Measurements from ENCODE around the gene FILIP1L. TPM values are rescaled to one million over a fixed set of nuclear protein-coding genes. Genes with fewer than 3 reads are reported as not detected.

The FILIP1L gene
- total and polyA plus RNA-seq, 2 of the 8 experiments (the other 6 are each of a cell fraction or from before 2014, with no cell fraction given), result 0.06 to 0.09 TPM

DNA sequence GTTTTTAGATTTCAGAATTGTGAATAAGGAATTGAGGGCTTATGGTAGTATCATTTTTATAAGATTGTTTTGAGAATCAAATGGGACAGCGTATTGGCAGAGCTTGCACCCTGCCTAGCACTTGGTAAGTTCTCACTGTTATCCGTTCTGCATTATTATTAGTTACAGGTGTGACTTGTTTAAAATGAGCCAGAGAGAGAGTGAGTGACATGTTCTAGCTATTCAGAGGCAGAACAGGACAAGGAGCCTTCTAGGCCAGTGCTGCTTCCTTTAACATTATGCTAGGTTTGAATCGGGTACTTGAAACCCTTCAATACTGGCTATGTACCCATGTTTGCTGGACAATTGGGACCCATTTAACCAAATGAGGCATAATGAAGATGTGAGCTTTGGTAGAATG lies 133.7 kb downstream of the FILIP1L start:
- no peak overlapping the region for H2BK15ac ChIP-seq (ENCODE audit: low read length)
- H4K91ac ChIP-seq (replicated peaks; ENCODE audit: insufficient read length, low read length), result no peak overlapping the region
- H3K79me2 ChIP-seq (ENCODE audit: control insufficient read depth in 1 of 2, insufficient read depth in 2 of 2, low read length in 2 of 2), result no peaks in the 10 kb centered on the region
- no peak overlapping the region for H4K5ac ChIP-seq (ENCODE audit: insufficient read length, low read depth, low read length)
- no peak overlapping the region for H3K14ac ChIP-seq (ENCODE audit: insufficient read length)
- H2BK20ac ChIP-seq (ENCODE audit: low read length), result no peak overlapping the region
- no peak overlapping the region for H3K23ac ChIP-seq (ENCODE audit: insufficient read length)
- no peak overlapping the region for H2AFZ ChIP-seq (ENCODE audit: low read length)
- no peak overlapping the region for H3K27ac ChIP-seq (ENCODE audit: low read depth, low read length)
- WGBS, 2 experiments (ENCODE audit: extremely low coverage in 1 of 2, insufficient coverage in 1 of 2, insufficient read length in 1 of 2, insufficient replicate concordance in 2 of 2, low coverage in 1 of 2, low lambda C conversion rate in 2 of 2, missing lambda C conversion rate in 1 of 2), result 83% methylated on average over 3 of the region's 3 CpGs; no CpG with 5 or more reads in 1 of the 2 experiments
- 0 out of 4 replicates have a peak, but pooled peaks cover 0 to 3% of the 10 kb centered on the region in 2 experiments for H3K9me3 ChIP-seq (ENCODE audit: insufficient read depth in 2 of 2, low read depth in 1 of 2, low read length in 1 of 2)
- FAIRE-seq (no peak), DNase-seq (ENCODE audit: low read depth in 1 of 2, low spot score in 2 of 2) (no peak)
- no peak overlapping the region; the same call in 1 of the 2 replicates for H2AK5ac ChIP-seq (ENCODE audit: low read depth, low read length)
- no peaks in the 10 kb centered on the region for H3K27me3 ChIP-seq (replicated peaks in 1 of 4; ENCODE audit: control insufficient read depth in 3 of 4, extremely low read depth in 1 of 4, insufficient read depth in 3 of 4, low read length in 3 of 4)
- no peak overlapping the region for H3K56ac ChIP-seq (replicated peaks; ENCODE audit: insufficient read length, low read depth, low read length)
- H3K4me1 ChIP-seq (replicated peaks in 1 of 4; ENCODE audit: control insufficient read depth in 3 of 4, insufficient read depth in 4 of 4, low read length in 3 of 4), result no peaks in the 10 kb centered on the region
- no peaks in the 10 kb centered on the region for H3K79me1 ChIP-seq (ENCODE audit: low read depth, low read length)
- H4K8ac ChIP-seq (ENCODE audit: extremely low read depth, insufficient read depth, low read length), result no peak overlapping the region
- no peaks in the 10 kb centered on the region for H4K20me1 ChIP-seq (replicated peaks in 1 of 2; ENCODE audit: control insufficient read depth in 1 of 2, insufficient read depth in 2 of 2, low read length in 2 of 2)
- no peak overlapping the region for H2BK5ac ChIP-seq (ENCODE audit: low read depth, low read length)
- H3K4me3 ChIP-seq (ENCODE audit: extremely low read depth in 1 of 4, insufficient read depth in 2 of 4, low read depth in 3 of 4, low read length in 4 of 4), result no peak overlapping the region
- no peak overlapping the region for H3K4ac ChIP-seq (replicated peaks; ENCODE audit: insufficient read length, low read depth, low read length)
- no peak overlapping the region for H2BK12ac ChIP-seq (ENCODE audit: low read depth, low read length)
- H3K9ac ChIP-seq (replicated peaks in 1 of 4; ENCODE audit: extremely low read depth in 1 of 4, low read depth in 3 of 4, low read length in 3 of 4), result no peak overlapping the region
- no peak overlapping the region for H2BK120ac ChIP-seq (replicated peaks; ENCODE audit: low read depth, low read length)
- H3K4me2 ChIP-seq (ENCODE audit: insufficient read depth in 1 of 2, low read depth in 2 of 2, low read length in 2 of 2), result no peak overlapping the region
- no peaks in the 10 kb centered on the region for H3K36me3 ChIP-seq (ENCODE audit: control insufficient read depth in 2 of 4, insufficient read depth in 4 of 4, low read length in 3 of 4)
- no peak overlapping the region for H3K18ac ChIP-seq (ENCODE audit: extremely low read depth, low read length)
- POLR2A ChIA-PET (ENCODE audit: partially characterized antibody), result no interaction called here
- CTCF ChIA-PET (ENCODE audit: partially characterized antibody), result interaction anchor here (1.4 to 1.5 kb wide), 2 partner anchors 22 to 24 kb away, joined by 3 read pairs; no protein-coding TSS in a partner anchor
- peaks cover 1% of the 10 kb centered on the region; the same call in 1 of the 2 replicates for H3K23me2 ChIP-seq (ENCODE audit: low read depth, low read length)
- no peak for TF ChIP-seq HDAC2 (IDR thresholded peaks at IDR 0.05; ENCODE audit: borderline replicate concordance in 1 of 2, low read depth in 2 of 2, low read length in 2 of 2)
- no peak for TF ChIP-seq NRF1 (IDR thresholded peaks at IDR 0.05; ENCODE audit: low read depth, low read length)
- TF ChIP-seq SAP30 (IDR thresholded peaks at IDR 0.05; ENCODE audit: insufficient read depth, insufficient replicate concordance, low read length), result no peak
- TF ChIP-seq YY1 (IDR thresholded peaks at IDR 0.05; ENCODE audit: low read depth, low read length), result no peak
- no peak for TF ChIP-seq KDM1A (IDR thresholded peaks at IDR 0.05; ENCODE audit: borderline replicate concordance, low read length)
- TF ChIP-seq ZNF274 (IDR thresholded peaks at IDR 0.05; ENCODE audit: borderline replicate concordance, extremely low read depth, low read length), result no peak
- TF ChIP-seq RXRA (IDR thresholded peaks at IDR 0.05; ENCODE audit: insufficient read depth, low read depth, low read length), result no peak
- no peak for TF ChIP-seq RAD21 (IDR thresholded peaks at IDR 0.05 in 1 of 2, conservative IDR thresholded peaks at IDR 0.05 in 1 of 2; ENCODE audit: low read depth in 2 of 2, low read length in 2 of 2)
- no peak for TF ChIP-seq CBX8 (IDR thresholded peaks at IDR 0.05; ENCODE audit: borderline replicate concordance, low read depth, low read length)
- TF ChIP-seq CEBPB (IDR thresholded peaks at IDR 0.05; ENCODE audit: low read depth, low read length), result no peak
- no peak for TF ChIP-seq TAF7 (optimal IDR thresholded peaks at IDR 0.05; ENCODE audit: borderline replicate concordance, low read depth, low read length)
- no peak for TF ChIP-seq CHD2 (IDR thresholded peaks at IDR 0.05; ENCODE audit: low read length)
- TF ChIP-seq, protein P1, sequence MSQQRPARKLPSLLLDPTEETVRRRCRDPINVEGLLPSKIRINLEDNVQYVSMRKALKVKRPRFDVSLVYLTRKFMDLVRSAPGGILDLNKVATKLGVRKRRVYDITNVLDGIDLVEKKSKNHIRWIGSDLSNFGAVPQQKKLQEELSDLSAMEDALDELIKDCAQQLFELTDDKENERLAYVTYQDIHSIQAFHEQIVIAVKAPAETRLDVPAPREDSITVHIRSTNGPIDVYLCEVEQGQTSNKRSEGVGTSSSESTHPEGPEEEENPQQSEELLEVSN (IDR thresholded peaks at IDR 0.05), result no peak

All from H1 (cell line).